GM23338 (cell line): Measurements from ENCODE around the gene SCN4B. TPM values are rescaled to one million over a fixed set of nuclear protein-coding genes. Genes with fewer than 3 reads are reported as not detected.

Experiments
- ATAC-seq: fragments of 200-7000 bp; cut with Tn5 transposase; 3 replicates; pipeline ENCODE4 v1.9.1; 2020
- DNase-seq: peaks from one replicate; pipeline ENCODE4 v3.0.0-alpha.2; 2015; ENCODE audit warnings: low spot score
- H2AFZ ChIP-seq: fragments of 200-600 bp; sonication (generic); 2 replicates; pipeline ENCODE4 v1.8.0; 2016; ENCODE audit warnings: antibody characterized with exemption, mild to moderate bottlenecking, moderate library complexity
- H3F3A ChIP-seq: fragments of 200-600 bp; sonication (generic); replicated peaks from 2 replicates; pipeline ENCODE4 v1.8.0; 2017; ENCODE audit warnings: antibody characterized with exemption, mixed run types, low read depth
- H3K27ac ChIP-seq: fragments of 200-600 bp; sonication (generic); 2 replicates; pipeline ENCODE4 v1.6.1; 2016; ENCODE audit warnings: low read depth
- H3K27me3 ChIP-seq: fragments of 200-600 bp; sonication (generic); 2 replicates; pipeline ENCODE4 v1.8.0; 2016; ENCODE audit warnings: mild to moderate bottlenecking, mixed run types, moderate library complexity; ENCODE audit not compliant: insufficient read depth
- H3K36me3 ChIP-seq: fragments of 200-600 bp; sonication (generic); 2 replicates; pipeline ENCODE4 v1.8.0; 2016; ENCODE audit warnings: mild to moderate bottlenecking; ENCODE audit not compliant: insufficient read depth
- H3K4me1 ChIP-seq: fragments of 200-600 bp; sonication (generic); 2 replicates; pipeline ENCODE4 v1.8.0; 2016; ENCODE audit warnings: mild to moderate bottlenecking, moderate library complexity; ENCODE audit not compliant: insufficient read depth
- H3K4me2 ChIP-seq: fragments of 200-600 bp; sonication (generic); 2 replicates; pipeline ENCODE4 v1.7.1; 2017; ENCODE audit warnings: mixed run types
- H3K4me3 ChIP-seq: fragments of 200-600 bp; sonication (generic); 2 replicates; pipeline ENCODE4 v1.6.1; 2016; ENCODE audit warnings: mixed run types
- H3K79me2 ChIP-seq: fragments of 200-600 bp; sonication (generic); replicated peaks from 2 replicates; pipeline ENCODE4 v1.8.0; 2017; ENCODE audit warnings: mild to moderate bottlenecking; ENCODE audit not compliant: insufficient read depth
- H3K9me2 ChIP-seq: fragments of 200-600 bp; sonication (generic); 2 replicates; pipeline ENCODE4 v1.8.0; 2017; ENCODE audit not compliant: insufficient read depth
- H4K20me1 ChIP-seq: fragments of 200-600 bp; sonication (generic); replicated peaks from 2 replicates; pipeline ENCODE4 v1.8.0; 2017; ENCODE audit warnings: mild to moderate bottlenecking; ENCODE audit not compliant: insufficient read depth
- H3K27ac Mint-ChIP-seq: 2 replicates; pipeline ENCODE4 v1.8.0; 2020; ENCODE audit warnings: inconsistent platforms, mild to moderate bottlenecking, moderate library complexity, mixed read lengths
- H3K27me3 Mint-ChIP-seq: 3 replicates; pipeline ENCODE4 v1.8.0; 2022; ENCODE audit warnings: low read depth, mild to moderate bottlenecking, moderate library complexity, mixed read lengths, inconsistent platforms; ENCODE audit not compliant: insufficient read depth, poor library complexity
- H3K36me3 Mint-ChIP-seq: 3 replicates; pipeline ENCODE4 v1.8.0; 2021; ENCODE audit warnings: low read depth, mild to moderate bottlenecking, inconsistent platforms, moderate library complexity, mixed read lengths
- H3K4me1 Mint-ChIP-seq: 3 replicates; pipeline ENCODE4 v1.8.0; 2020; ENCODE audit warnings: mild to moderate bottlenecking, inconsistent platforms, mixed read lengths
- H3K4me3 Mint-ChIP-seq: 3 replicates; pipeline ENCODE4 v1.8.0; 2021; ENCODE audit warnings: moderate library complexity, mild to moderate bottlenecking, inconsistent platforms, mixed read lengths
- H3K9me3 Mint-ChIP-seq: 3 replicates; pipeline ENCODE4 v1.8.0; 2020; ENCODE audit warnings: moderate library complexity, mild to moderate bottlenecking, inconsistent platforms, mixed read lengths
- CREB1 ChIP-seq: fragments of 250-450 bp; sonication (Bioruptor Pico); IDR thresholded peaks from 2 replicates; pipeline ENCODE4 v1.5.0; 2020; ENCODE audit warnings: low read depth, mild to moderate bottlenecking, moderate library complexity
- CTCF ChIP-seq, 2 experiments: fragments of 200-600 bp in 1 of 2; sonication (generic) in 1 of 2; conservative IDR thresholded peaks; 2 replicates each; pipeline versions ENCODE4 v1.5.1 to v1.6.1; 2016 to 2017; ENCODE audit warnings: antibody characterized with exemption in 2 of 2, low read depth in 2 of 2, mild to moderate bottlenecking in 2 of 2, moderate library complexity in 1 of 2
- EZH2 ChIP-seq: fragments of 200-600 bp; sonication (generic); IDR thresholded peaks from one replicate; pipeline ENCODE4 v1.8.0; 2017; ENCODE audit warnings: antibody characterized with exemption, mild to moderate bottlenecking, low read depth; ENCODE audit not compliant: unreplicated experiment
- EZH2phosphoT487 ChIP-seq: fragments of 200-600 bp; sonication (generic); IDR thresholded peaks from one replicate; pipeline ENCODE4 v1.8.1; 2018; ENCODE audit warnings: antibody characterized with exemption; ENCODE audit not compliant: unreplicated experiment
- POLR2AphosphoS5 ChIP-seq: IDR thresholded peaks from 2 replicates; pipeline ENCODE4 v1.6.1; 2016; ENCODE audit warnings: antibody characterized with exemption, low read depth
- ZNF114 ChIP-seq: fragments of 250-450 bp; sonication (Bioruptor Pico); IDR thresholded peaks from 2 replicates; pipeline ENCODE4 v1.5.0; 2020; ENCODE audit warnings: mild to moderate bottlenecking, moderate library complexity
- ZNF462 ChIP-seq: fragments of 250-450 bp; sonication (Bioruptor Pico); IDR thresholded peaks from 2 replicates; pipeline ENCODE4 v1.5.0; 2020; ENCODE audit warnings: mild to moderate bottlenecking, moderate library complexity
- polyA plus RNA-seq: library from polyadenylated mRNA; unstranded; fragments of >200 nt; fragmentation: Nextera tagmentation; extraction: Ambion mirVana; gene quantifications from 2 replicates; pipeline ENCODE4 v1.2.1, GENCODE V29; 2016
- total RNA-seq: library from RNA; depleted of rRNA; stranded (reverse); fragments of >200 nt; shearing (Covaris generic); gene quantifications from 2 replicates; pipeline ENCODE4 v1.2.3, GENCODE V29; 2014

The SCN4B gene
- total and polyA plus RNA-seq, 2 experiments from 2014 or later: 0.45 to 3.0 TPM

GRCh38 chr11:118135796-118136165 lies 16.8 kb downstream of the SCN4B start (continued):
- TF ChIP-seq ZNF462 (CRISPR knock-in tag): no peak
- no peak for TF ChIP-seq EZH2phosphoT487
- TF ChIP-seq EZH2: no peak
- no peak for TF ChIP-seq CREB1 (CRISPR knock-in tag)
- TF ChIP-seq ZNF114: no peak
- TF ChIP-seq CTCF (conservative IDR thresholded peaks at IDR 0.05; ENCODE audit: low read depth in 2 of 2): no peak
- TF ChIP-seq POLR2AphosphoS5: no peak

- Histone ChIP-seq H3K27me3 (no peaks in the 10 kb centered on the region), H3K4me1 (no peaks in the 10 kb centered on the region), H3K27ac (no peak overlapping the region), H3F3A (no peaks in the 10 kb centered on the region), H3K4me3 (no peak overlapping the region), H3K4me2 (no peak overlapping the region), H3K36me3 (no peaks in the 10 kb centered on the region), H3K9me2 (no peaks in the 10 kb centered on the region), H4K20me1 (no peaks in the 10 kb centered on the region), H2AFZ (no peak overlapping the region), H3K79me2 (no peaks in the 10 kb centered on the region)
- DNase-seq (no peak), ATAC-seq (no peak)
- Mint-ChIP-seq H3K36me3 (no peaks in the 10 kb centered on the region; the same call in 2 of the 3 replicates), H3K4me1 (peaks cover 6% of the 10 kb centered on the region), H3K4me3 (no peak overlapping the region), H3K27ac (no peak overlapping the region), H3K9me3 (no peaks in the 10 kb centered on the region), H3K27me3 (peaks cover 8% of the 10 kb centered on the region)
- no peak for TF ChIP-seq ZNF114
Observed at GRCh38 chr11:118135051-118135795, 17.4 kb downstream of the SCN4B start.
